Measurements from ENCODE around the gene HSF2BP.

DNA sequence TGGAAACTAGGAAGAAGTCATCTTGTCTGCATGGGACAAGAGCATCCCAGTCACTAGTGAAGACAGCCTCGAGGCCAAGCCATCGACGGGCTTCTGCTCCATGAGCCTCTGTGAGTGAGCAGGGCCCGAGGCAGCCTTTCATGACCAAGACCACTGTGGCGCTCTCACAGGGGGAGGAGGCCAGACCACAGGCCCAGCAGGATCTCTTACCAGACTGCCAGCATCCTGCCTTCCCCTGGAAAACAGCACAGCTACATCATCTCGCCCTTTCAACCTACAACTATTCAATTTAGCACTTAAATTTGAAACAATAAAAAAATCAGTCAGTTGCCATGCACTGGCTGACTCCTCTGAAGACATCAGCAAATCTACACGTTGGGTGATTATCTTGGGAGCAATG is 85.4 kb downstream of the HSF2BP start:
- TF ChIP-seq, protein P1, sequence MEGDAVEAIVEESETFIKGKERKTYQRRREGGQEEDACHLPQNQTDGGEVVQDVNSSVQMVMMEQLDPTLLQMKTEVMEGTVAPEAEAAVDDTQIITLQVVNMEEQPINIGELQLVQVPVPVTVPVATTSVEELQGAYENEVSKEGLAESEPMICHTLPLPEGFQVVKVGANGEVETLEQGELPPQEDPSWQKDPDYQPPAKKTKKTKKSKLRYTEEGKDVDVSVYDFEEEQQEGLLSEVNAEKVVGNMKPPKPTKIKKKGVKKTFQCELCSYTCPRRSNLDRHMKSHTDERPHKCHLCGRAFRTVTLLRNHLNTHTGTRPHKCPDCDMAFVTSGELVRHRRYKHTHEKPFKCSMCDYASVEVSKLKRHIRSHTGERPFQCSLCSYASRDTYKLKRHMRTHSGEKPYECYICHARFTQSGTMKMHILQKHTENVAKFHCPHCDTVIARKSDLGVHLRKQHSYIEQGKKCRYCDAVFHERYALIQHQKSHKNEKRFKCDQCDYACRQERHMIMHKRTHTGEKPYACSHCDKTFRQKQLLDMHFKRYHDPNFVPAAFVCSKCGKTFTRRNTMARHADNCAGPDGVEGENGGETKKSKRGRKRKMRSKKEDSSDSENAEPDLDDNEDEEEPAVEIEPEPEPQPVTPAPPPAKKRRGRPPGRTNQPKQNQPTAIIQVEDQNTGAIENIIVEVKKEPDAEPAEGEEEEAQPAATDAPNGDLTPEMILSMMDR (optimal IDR thresholded peaks at IDR 0.05 in 1 of 3, IDR thresholded peaks at IDR 0.05 in 1 of 3, conservative IDR thresholded peaks at IDR 0.05 in 1 of 3; ENCODE audit: extremely low read depth in 1 of 3, insufficient read depth in 2 of 3, low read length in 3 of 3), result no peak
- no peak for TF ChIP-seq EZH2 (IDR thresholded peaks at IDR 0.05; ENCODE audit: low read length)
